DOHH2 (cell line): ENCODE data around the gene S100A11.

ENCODE experiments used
- H3F3A ChIP-seq: fragments of 200-600 bp; sonication (generic), shearing (Covaris generic); 2 replicates; pipeline ENCODE4 v1.6.0; 2016; ENCODE audit warnings: antibody characterized with exemption, mild to moderate bottlenecking; ENCODE audit not compliant: control insufficient read depth, insufficient read depth
- H3K27ac ChIP-seq: fragments of 200-600 bp; sonication (generic); 2 replicates; pipeline ENCODE4 v1.5.1; 2014; ENCODE audit warnings: low read depth, mild to moderate bottlenecking, low read length, moderate library complexity
- H3K27me3 ChIP-seq: fragments of 200-600 bp; sonication (generic); 2 replicates; pipeline ENCODE4 v1.6.1; 2014; ENCODE audit warnings: mild to moderate bottlenecking, low read length, mixed read lengths; ENCODE audit not compliant: control insufficient read depth
- H3K36me3 ChIP-seq: fragments of 200-600 bp; sonication (generic); 2 replicates; pipeline ENCODE4 v1.6.1; 2014; ENCODE audit warnings: mild to moderate bottlenecking, low read length, moderate library complexity, mixed read lengths; ENCODE audit not compliant: control insufficient read depth
- H3K4me1 ChIP-seq: fragments of 200-600 bp; sonication (generic); 2 replicates; pipeline ENCODE4 v1.6.1; 2014; ENCODE audit warnings: mild to moderate bottlenecking, low read length, mixed read lengths; ENCODE audit not compliant: control insufficient read depth
- H3K4me2 ChIP-seq: fragments of 200-600 bp; sonication (generic); 2 replicates; pipeline ENCODE4 v1.6.0; 2014; ENCODE audit warnings: mild to moderate bottlenecking, low read length, moderate library complexity
- H3K4me3 ChIP-seq: fragments of 200-600 bp; sonication (generic); 2 replicates; pipeline ENCODE4 v1.5.1; 2014; ENCODE audit warnings: mild to moderate bottlenecking, low read length, mixed read lengths
- H3K79me2 ChIP-seq: fragments of 200-600 bp; sonication (generic); 2 replicates; pipeline ENCODE4 v1.6.1; 2014; ENCODE audit warnings: mild to moderate bottlenecking, low read length, mixed read lengths; ENCODE audit not compliant: control insufficient read depth
- H3K9me2 ChIP-seq: fragments of 200-600 bp; sonication (generic); replicated peaks from 2 replicates; pipeline ENCODE4 v1.6.1; 2014; ENCODE audit warnings: mild to moderate bottlenecking, low read length, mixed read lengths; ENCODE audit not compliant: control insufficient read depth
- H3K9me3 ChIP-seq: fragments of 200-600 bp; sonication (generic); 2 replicates; pipeline ENCODE4 v1.6.1; 2014; ENCODE audit warnings: antibody characterized with exemption, low read length, mixed read lengths; ENCODE audit not compliant: control insufficient read depth, insufficient read depth
- H4K20me1 ChIP-seq: fragments of 200-600 bp; sonication (generic); 2 replicates; pipeline ENCODE4 v1.6.0; 2014; ENCODE audit warnings: low read depth, mild to moderate bottlenecking, antibody characterized with exemption, low read length, moderate library complexity; ENCODE audit not compliant: control insufficient read depth, insufficient read depth
- EZH2phosphoT487 ChIP-seq: fragments of 200-600 bp; sonication (generic); IDR thresholded peaks from 2 replicates; pipeline ENCODE4 v1.6.1; 2017; ENCODE audit warnings: borderline replicate concordance, mild to moderate bottlenecking, antibody characterized with exemption, low read length, moderate library complexity, mixed read lengths
- TF ChIP-seq, protein P1 (sequence below): fragments of 200-600 bp; sonication (generic); IDR thresholded peaks from one replicate; pipeline ENCODE4 v1.5.1; 2014; ENCODE audit warnings: antibody characterized with exemption, mild to moderate bottlenecking, low read depth, low read length; ENCODE audit not compliant: poor library complexity, severe bottlenecking

S100A11 gene

DNA sequence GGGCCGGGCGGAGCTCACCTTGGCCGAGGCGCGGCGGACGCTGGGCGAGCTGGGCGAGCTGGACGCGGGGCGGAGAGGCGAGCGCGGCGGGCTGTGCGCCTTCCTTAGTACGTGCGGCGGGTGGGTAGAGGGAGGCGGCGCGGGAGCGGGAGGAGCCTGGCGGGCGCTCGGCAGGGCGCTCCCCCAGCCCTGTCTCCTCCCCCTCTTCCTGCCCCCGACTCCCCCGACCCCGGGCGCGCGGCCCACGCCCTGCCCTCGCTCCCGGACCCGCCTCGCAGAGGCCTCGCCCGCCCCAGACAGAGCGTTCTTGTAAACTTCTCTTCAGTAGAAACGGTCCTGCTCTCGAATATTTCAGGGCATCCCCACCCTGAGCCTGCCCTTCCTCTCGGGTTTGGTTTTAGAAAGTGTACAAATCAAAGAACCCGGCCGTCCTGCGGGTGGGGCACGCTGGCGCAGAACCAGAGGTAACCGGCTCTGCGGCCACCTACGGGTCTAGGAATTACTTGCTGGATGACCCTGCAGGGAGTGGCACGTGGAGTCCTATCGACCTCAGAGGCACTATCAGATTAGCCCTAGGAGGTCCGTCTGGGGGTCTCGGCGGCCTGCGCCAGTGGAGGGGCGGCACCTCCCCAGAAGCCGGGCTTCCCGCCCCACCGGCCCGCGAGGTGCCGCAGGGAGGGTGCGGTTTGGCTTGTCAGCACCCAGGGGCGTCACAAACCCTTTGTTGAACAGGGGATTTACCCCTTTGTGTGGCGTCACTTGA lies 42.9 kb downstream of the S100A11 start, which contains the start of gene S100A10:
TSS of gene S100A10 (minus strand) at position 126 of the 763 bp plus-strand sequence. CDS start 7,629 bp downstream, outside the sequence.
- H4K20me1 ChIP-seq: 0 out of 2 replicates have a peak, but pooled peaks cover 10% of the 10 kb centered on the region
- no peaks in the 10 kb centered on the region for H3K27me3 ChIP-seq
- H3F3A ChIP-seq: peaks cover 13% of the 10 kb centered on the region
- peak within 1 kb of the TSS; percentile 85 for H3K4me2 ChIP-seq
- TF ChIP-seq, protein P1, sequence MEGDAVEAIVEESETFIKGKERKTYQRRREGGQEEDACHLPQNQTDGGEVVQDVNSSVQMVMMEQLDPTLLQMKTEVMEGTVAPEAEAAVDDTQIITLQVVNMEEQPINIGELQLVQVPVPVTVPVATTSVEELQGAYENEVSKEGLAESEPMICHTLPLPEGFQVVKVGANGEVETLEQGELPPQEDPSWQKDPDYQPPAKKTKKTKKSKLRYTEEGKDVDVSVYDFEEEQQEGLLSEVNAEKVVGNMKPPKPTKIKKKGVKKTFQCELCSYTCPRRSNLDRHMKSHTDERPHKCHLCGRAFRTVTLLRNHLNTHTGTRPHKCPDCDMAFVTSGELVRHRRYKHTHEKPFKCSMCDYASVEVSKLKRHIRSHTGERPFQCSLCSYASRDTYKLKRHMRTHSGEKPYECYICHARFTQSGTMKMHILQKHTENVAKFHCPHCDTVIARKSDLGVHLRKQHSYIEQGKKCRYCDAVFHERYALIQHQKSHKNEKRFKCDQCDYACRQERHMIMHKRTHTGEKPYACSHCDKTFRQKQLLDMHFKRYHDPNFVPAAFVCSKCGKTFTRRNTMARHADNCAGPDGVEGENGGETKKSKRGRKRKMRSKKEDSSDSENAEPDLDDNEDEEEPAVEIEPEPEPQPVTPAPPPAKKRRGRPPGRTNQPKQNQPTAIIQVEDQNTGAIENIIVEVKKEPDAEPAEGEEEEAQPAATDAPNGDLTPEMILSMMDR: no peak
- H3K4me3 ChIP-seq: peak within 1 kb of the TSS; percentile 91
- peaks cover 51% of the 10 kb centered on the region for H3K79me2 ChIP-seq
- peaks cover 15% of the 10 kb centered on the region for H3K36me3 ChIP-seq
- no peaks in the 10 kb centered on the region for H3K9me3 ChIP-seq
- no peaks in the 10 kb centered on the region for H3K9me2 ChIP-seq
- peaks cover 63% of the 10 kb centered on the region for H3K4me1 ChIP-seq
- H3K27ac ChIP-seq: peak within 1 kb of the TSS; percentile 29

DNA sequence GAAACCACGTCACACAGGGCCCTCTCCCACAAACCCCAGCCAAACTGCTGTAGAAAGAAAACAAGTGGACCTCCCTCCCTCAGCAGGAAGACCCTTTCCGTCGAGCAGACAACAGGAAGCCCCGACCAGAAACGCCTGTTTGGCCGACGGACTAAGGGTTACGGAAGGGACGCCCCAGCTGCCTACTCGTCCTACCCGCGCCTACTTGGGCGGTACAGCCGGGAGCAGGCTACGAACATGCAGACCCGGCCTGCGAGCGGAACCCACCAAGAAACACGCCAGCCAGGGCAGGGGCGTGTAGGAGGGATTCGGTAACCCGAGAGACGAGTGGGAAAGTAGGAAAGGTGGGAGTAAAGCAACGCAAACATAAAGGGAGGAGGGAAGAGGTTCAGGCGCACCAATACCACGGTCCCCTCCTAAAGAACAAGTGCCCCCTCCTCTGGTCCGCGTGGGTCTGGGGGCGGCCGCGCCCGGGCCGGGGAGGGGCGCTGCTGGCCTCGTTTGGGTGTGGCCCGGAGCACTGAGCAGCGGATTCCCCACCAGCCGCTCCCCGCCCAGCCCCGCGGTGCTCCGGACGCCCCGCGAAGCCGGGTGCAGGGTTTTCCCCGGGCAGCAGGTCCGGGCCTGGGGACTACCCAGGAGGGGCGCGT lies 43.6 kb downstream of the S100A11 start:
- TF ChIP-seq EZH2phosphoT487: no peak
- TF ChIP-seq, protein P1: no peak
- peak overlapping the region; percentile 29 for H3K27ac ChIP-seq
- H3K79me2 ChIP-seq: peaks cover 58% of the 10 kb centered on the region
- 0 out of 2 replicates have a peak, but pooled peaks cover 10% of the 10 kb centered on the region for H4K20me1 ChIP-seq
- no peaks in the 10 kb centered on the region for H3K9me2 ChIP-seq
- H3K27me3 ChIP-seq: no peaks in the 10 kb centered on the region
- H3K4me1 ChIP-seq: peaks cover 67% of the 10 kb centered on the region
- H3K4me3 ChIP-seq: peak overlapping the region; percentile 91
- H3K36me3 ChIP-seq: peaks cover 15% of the 10 kb centered on the region
- no peaks in the 10 kb centered on the region for H3K9me3 ChIP-seq
- peaks cover 13% of the 10 kb centered on the region for H3F3A ChIP-seq
- peak overlapping the region; percentile 85 for H3K4me2 ChIP-seq

DNA sequence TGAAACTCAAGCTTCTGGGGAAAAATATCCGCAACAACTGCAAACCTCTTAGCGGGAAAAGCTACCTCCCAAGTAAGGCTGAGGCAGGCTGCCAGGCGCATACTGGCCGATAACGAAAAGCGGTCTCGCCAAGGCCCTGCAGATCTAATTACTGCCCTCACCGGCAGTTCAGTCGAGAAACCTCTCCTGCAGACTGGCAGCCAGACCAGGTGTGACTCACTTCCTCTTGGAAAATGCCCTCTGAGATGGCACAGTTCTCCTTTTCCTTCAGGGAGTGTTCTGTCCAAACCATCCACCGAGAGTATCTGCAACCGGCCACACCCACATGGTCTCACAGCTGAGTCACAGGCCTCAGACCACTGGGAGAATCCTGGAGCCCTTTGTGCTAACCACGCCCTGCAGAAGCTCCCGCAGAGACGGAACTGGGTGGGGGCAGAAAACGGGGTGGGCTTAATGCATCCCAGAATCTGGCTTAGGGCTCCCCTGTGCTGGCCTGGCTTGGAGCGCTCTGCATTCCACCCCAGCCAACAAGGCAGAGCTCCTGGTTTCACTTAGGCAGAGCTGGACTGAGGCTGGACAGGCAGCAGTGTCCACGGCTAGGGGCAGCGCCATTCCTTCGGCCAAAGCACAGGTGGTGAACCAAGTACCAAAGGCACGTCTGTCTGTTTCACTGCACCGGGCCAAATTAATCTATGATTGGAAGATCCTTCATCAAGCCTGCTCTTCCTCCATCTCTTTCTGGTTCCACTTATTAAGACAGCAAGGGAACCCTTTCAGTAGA lies 44.3 kb downstream of the S100A11 start:
- peaks cover 71% of the 10 kb centered on the region for H3K4me1 ChIP-seq
- H3K9me2 ChIP-seq: no peaks in the 10 kb centered on the region
- H3K9me3 ChIP-seq: no peaks in the 10 kb centered on the region
- H3K4me3 ChIP-seq: peak overlapping the region; percentile 91
- H3K79me2 ChIP-seq: peaks cover 65% of the 10 kb centered on the region
- no peaks in the 10 kb centered on the region for H3K27me3 ChIP-seq
- H3K36me3 ChIP-seq: peaks cover 15% of the 10 kb centered on the region
- TF ChIP-seq EZH2phosphoT487: no peak
- TF ChIP-seq, protein P1: no peak
- 0 out of 2 replicates have a peak, but pooled peaks cover 10% of the 10 kb centered on the region for H4K20me1 ChIP-seq
- peaks cover 13% of the 10 kb centered on the region for H3F3A ChIP-seq
- peak overlapping the region; percentile 85 for H3K4me2 ChIP-seq
- H3K27ac ChIP-seq: no peak overlapping the region
